ENCODE results near the gene CNR2.

DNA sequence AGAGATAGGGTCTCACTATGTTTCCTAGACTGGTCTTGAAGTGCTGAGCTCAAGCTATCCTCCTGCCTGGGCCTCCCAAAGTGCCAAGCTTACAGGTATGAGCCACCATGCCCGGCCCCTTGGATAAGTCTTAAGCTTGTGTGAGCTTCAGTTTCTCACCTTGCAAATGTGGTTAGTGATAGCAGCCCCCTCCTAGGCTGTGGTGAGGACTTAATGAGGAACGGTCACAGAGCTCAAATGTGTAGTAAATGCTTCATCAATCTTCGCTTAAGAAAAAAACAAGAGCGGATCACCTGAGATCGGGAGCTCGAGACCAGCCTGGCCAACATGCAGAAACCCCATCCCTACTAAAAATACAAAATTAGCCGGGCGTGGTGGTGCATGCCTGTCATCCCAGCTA lies 3.0 kb downstream of the CNR2 start:
- TF ChIP-seq, protein P1, sequence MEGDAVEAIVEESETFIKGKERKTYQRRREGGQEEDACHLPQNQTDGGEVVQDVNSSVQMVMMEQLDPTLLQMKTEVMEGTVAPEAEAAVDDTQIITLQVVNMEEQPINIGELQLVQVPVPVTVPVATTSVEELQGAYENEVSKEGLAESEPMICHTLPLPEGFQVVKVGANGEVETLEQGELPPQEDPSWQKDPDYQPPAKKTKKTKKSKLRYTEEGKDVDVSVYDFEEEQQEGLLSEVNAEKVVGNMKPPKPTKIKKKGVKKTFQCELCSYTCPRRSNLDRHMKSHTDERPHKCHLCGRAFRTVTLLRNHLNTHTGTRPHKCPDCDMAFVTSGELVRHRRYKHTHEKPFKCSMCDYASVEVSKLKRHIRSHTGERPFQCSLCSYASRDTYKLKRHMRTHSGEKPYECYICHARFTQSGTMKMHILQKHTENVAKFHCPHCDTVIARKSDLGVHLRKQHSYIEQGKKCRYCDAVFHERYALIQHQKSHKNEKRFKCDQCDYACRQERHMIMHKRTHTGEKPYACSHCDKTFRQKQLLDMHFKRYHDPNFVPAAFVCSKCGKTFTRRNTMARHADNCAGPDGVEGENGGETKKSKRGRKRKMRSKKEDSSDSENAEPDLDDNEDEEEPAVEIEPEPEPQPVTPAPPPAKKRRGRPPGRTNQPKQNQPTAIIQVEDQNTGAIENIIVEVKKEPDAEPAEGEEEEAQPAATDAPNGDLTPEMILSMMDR (IDR thresholded peaks at IDR 0.05) = no peak
- TF ChIP-seq POLR2A (IDR thresholded peaks at IDR 0.05) (no peak), POLR2AphosphoS5 (IDR thresholded peaks at IDR 0.05) (no peak), EP300 (IDR thresholded peaks at IDR 0.05) (no peak)

Data from gastroesophageal sphincter (tissue), 3 donors.